Activated B cell treated with CpG ODN at 0.5 μM for 24 hours (primary cell): ENCODE measurements around the gene WDR73. TPM values are rescaled to one million over a fixed set of nuclear protein-coding genes. Genes with fewer than 3 reads are reported as not detected.

Experiments used
- ATAC-seq: fragments of 200-7000 bp; cut with Tn5 transposase; one replicate; pipeline ENCODE4 v1.10.0; 2021; ENCODE audit warnings: low read depth, mild to moderate bottlenecking, moderate library complexity
- CTCF ChIA-PET: fragments of 350-600 bp; sonication (Branson Sonifier 250); formaldehyde crosslinking; loops from one replicate; lab custom pipeline; 2021; ENCODE audit warnings: antibody characterized with exemption; lab: Charles Lee
- POLR2A ChIA-PET: fragments of 350-600 bp; sonication (Branson Sonifier 250); formaldehyde crosslinking; loops from one replicate; lab custom pipeline; 2021; ENCODE audit warnings: antibody characterized with exemption; lab: Charles Lee
- DNase-seq: peaks from one replicate; pipeline ENCODE4 v3.0.0; 2022
- H3K27ac Mint-ChIP-seq: one replicate; pipeline ENCODE4 v1.8.0; 2020; ENCODE audit warnings: mixed read lengths
- H3K27me3 Mint-ChIP-seq: one replicate; pipeline ENCODE4 v1.8.0; 2021; ENCODE audit warnings: mixed read lengths
- H3K36me3 Mint-ChIP-seq: one replicate; pipeline ENCODE4 v1.8.0; 2021; ENCODE audit warnings: low read depth, mixed read lengths
- H3K4me1 Mint-ChIP-seq: one replicate; pipeline ENCODE4 v1.8.0; 2021; ENCODE audit warnings: mixed read lengths
- H3K4me3 Mint-ChIP-seq: one replicate; pipeline ENCODE4 v1.8.0; 2020; ENCODE audit warnings: mild to moderate bottlenecking, mixed read lengths
- H3K9me3 Mint-ChIP-seq: one replicate; pipeline ENCODE4 v1.8.0; 2020; ENCODE audit warnings: mixed read lengths
- intact Hi-C: fragments of 100-400 bp; cut with micrococcal nuclease; formaldehyde crosslinking; loops from one replicate; pipeline ENCODE4 v1.15.1; 2024
- total RNA-seq: library from RNA; stranded (reverse); gene quantifications from 2 replicates; pipeline ENCODE4 v1.2.3, GENCODE V29; 2022
- TF ChIP-seq, protein P1 (sequence below): fragments of 200-600 bp; IDR thresholded peaks from one replicate; pipeline ENCODE4 v1.8.0; 2022; ENCODE audit warnings: antibody characterized with exemption, mild to moderate bottlenecking

Gene WDR73
- total RNA-seq, 1 donor from 2014 or later, result 38.9 TPM

- TF ChIP-seq, protein P1, sequence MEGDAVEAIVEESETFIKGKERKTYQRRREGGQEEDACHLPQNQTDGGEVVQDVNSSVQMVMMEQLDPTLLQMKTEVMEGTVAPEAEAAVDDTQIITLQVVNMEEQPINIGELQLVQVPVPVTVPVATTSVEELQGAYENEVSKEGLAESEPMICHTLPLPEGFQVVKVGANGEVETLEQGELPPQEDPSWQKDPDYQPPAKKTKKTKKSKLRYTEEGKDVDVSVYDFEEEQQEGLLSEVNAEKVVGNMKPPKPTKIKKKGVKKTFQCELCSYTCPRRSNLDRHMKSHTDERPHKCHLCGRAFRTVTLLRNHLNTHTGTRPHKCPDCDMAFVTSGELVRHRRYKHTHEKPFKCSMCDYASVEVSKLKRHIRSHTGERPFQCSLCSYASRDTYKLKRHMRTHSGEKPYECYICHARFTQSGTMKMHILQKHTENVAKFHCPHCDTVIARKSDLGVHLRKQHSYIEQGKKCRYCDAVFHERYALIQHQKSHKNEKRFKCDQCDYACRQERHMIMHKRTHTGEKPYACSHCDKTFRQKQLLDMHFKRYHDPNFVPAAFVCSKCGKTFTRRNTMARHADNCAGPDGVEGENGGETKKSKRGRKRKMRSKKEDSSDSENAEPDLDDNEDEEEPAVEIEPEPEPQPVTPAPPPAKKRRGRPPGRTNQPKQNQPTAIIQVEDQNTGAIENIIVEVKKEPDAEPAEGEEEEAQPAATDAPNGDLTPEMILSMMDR, result no peak
- Mint-ChIP-seq H3K4me3 (no peak overlapping the region), H3K36me3 (peaks cover 71% of the 10 kb centered on the region), H3K9me3 (no peaks in the 10 kb centered on the region), H3K27me3 (no peaks in the 10 kb centered on the region), H3K4me1 (no peaks in the 10 kb centered on the region), H3K27ac (no peak overlapping the region)
- no peak for DNase-seq
- intact Hi-C loops, result no loop called here
- ChIA-PET CTCF (no interaction called here), POLR2A (interaction anchor here (0.7 kb wide), 1 partner anchor 10 kb away, joined by 5 read pairs; the partner anchor contains the start of gene NMB)
- ATAC-seq, result no peak
Observed at GRCh38 chr15:84668221-84668982, 14.3 kb upstream of the WDR73 start.

GRCh38 chr15:84666373-84666772 is 12.3 kb upstream of the WDR73 start:
- Mint-ChIP-seq H3K4me3 (no peak overlapping the region), H3K27me3 (no peaks in the 10 kb centered on the region), H3K4me1 (no peaks in the 10 kb centered on the region), H3K9me3 (no peaks in the 10 kb centered on the region), H3K27ac (no peak overlapping the region), H3K36me3 (peaks cover 62% of the 10 kb centered on the region)
- TF ChIP-seq, protein P1, result no peak
- DNase-seq, result no peak
- POLR2A ChIA-PET, result no interaction called here
- CTCF ChIA-PET, result no interaction called here
- no peak for ATAC-seq
- intact Hi-C loops, result no loop called here

- no peak overlapping the region for H3K4me3 Mint-ChIP-seq
- H3K27me3 Mint-ChIP-seq, result no peaks in the 10 kb centered on the region
- peaks cover 29% of the 10 kb centered on the region for H3K4me1 Mint-ChIP-seq
- H3K9me3 Mint-ChIP-seq, result no peaks in the 10 kb centered on the region
- no peak for DNase-seq
- ChIA-PET CTCF (interaction anchor here (0.6 kb wide), 1 partner anchor 469 kb away, joined by 3 read pairs; no protein-coding TSS in a partner anchor), POLR2A (interaction anchor here (1.5 kb wide), 1 partner anchor 29 kb away, joined by 3 read pairs; no protein-coding TSS in a partner anchor)
- TF ChIP-seq, protein P1, result no peak
- H3K36me3 Mint-ChIP-seq, result peaks cover 17% of the 10 kb centered on the region
- intact Hi-C loops, result no loop called here
- H3K27ac Mint-ChIP-seq, result no peak overlapping the region
- no peak for ATAC-seq
Observed at GRCh38 chr15:84661001-84661400, 6.9 kb upstream of the WDR73 start.

DNA sequence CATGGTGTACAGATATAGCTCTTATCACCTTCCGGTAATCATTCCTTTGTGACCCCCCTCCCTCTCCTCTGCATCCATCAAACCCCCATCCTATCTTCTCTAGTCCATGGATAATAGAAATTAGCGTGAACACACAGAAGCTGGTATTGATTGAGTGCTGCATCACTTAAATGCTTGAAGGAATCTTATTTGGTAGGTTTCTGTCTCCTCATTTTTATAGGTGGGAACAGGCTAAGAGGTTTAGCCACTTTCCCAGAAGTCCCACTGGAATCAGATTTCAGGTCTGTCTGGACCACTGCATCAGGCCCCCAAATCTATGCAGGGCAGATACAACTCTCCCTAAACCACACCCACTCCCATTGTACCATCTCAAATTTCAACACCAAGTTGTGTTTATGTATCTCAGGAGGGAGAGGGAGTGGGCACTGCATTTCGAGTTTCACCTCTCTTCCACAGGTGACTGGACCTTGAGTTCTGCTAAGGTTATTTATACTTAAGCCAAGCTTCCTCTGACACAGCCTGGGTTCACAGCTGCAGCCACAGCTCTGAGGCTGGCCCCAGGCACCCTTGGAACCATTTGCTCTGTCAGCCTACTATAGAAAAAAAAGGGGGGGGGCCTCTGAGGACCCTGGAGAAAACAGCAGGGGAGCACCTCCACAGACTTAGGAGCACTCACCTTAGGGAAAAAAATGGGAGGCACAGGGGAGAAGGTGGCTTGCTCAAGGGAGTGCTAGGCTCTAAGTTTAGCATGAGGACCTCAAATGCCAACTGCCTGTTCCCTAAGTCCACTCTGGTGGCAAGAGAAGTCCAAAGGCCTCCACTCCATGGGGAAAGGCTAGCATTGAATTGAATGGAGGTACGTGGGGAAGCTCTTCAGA is 6.1 kb upstream of the WDR73 start:
- POLR2A ChIA-PET, result interaction anchor here (0.7 to 2.5 kb wide), 5 partner anchors 29 to 75 kb away, joined by 3 to 21 read pairs (median 6); no protein-coding TSS in a partner anchor
- Mint-ChIP-seq H3K36me3 (peaks cover 11% of the 10 kb centered on the region), H3K9me3 (no peaks in the 10 kb centered on the region), H3K27ac (peak overlapping the region; percentile 35), H3K4me1 (peaks cover 30% of the 10 kb centered on the region), H3K4me3 (peak overlapping the region; percentile 41), H3K27me3 (no peaks in the 10 kb centered on the region)
- DNase-seq (no peak), ATAC-seq (no peak)
- TF ChIP-seq, protein P1, result no peak
- CTCF ChIA-PET, result interaction anchor here (0.7 to 1.8 kb wide), 2 partner anchors 19 to 72 kb away, joined by 3 to 6 read pairs; no protein-coding TSS in a partner anchor
- intact Hi-C loops, result loop anchor here (10.0 kb wide), 1 partner anchor 385 kb away; no protein-coding TSS in a partner anchor
